H7 (cell line): ENCODE results near the gene GLIS2. TPM values are rescaled to one million over a fixed set of nuclear protein-coding genes. Genes with fewer than 3 reads are reported as not detected.
"Not testable (repeated sequence)": the region's sequence is repeated elsewhere in the genome, so short reads cannot be mapped to it uniquely, and the experiment has no call there.

Source experiments
- DNase-seq: peaks from one replicate; pipeline ENCODE4 v3.0.0; 2012
- H3K27me3 ChIP-seq: 2 replicates; pipeline ENCODE4 v1.6.0; 2011; ENCODE audit warnings: mild to moderate bottlenecking, low read length; ENCODE audit not compliant: control insufficient read depth, insufficient read depth
- H3K36me3 ChIP-seq: replicated peaks from 2 replicates; pipeline ENCODE4 v1.5.1; 2011; ENCODE audit warnings: low read length; ENCODE audit not compliant: control insufficient read depth, insufficient read depth
- H3K4me3 ChIP-seq: 2 replicates; pipeline ENCODE4 v1.5.1; 2011; ENCODE audit warnings: low read depth, mild to moderate bottlenecking, control low read depth, low read length, moderate library complexity; ENCODE audit not compliant: insufficient read depth
- total RNA-seq: library from RNA; depleted of rRNA; stranded (reverse); fragments of >200 nt; shearing (Covaris generic); gene quantifications from 2 replicates; pipeline ENCODE4 v1.2.3, GENCODE V29; 2014

Gene GLIS2
- total RNA-seq, 1 experiment from 2014 or later = 1.5 TPM

GRCh38 chr16:4344300-4344982, 28.6 kb downstream of the GLIS2 start:
- not testable (repeated sequence) for H3K27me3 ChIP-seq, DNase-seq, H3K36me3 ChIP-seq, H3K4me3 ChIP-seq

DNA sequence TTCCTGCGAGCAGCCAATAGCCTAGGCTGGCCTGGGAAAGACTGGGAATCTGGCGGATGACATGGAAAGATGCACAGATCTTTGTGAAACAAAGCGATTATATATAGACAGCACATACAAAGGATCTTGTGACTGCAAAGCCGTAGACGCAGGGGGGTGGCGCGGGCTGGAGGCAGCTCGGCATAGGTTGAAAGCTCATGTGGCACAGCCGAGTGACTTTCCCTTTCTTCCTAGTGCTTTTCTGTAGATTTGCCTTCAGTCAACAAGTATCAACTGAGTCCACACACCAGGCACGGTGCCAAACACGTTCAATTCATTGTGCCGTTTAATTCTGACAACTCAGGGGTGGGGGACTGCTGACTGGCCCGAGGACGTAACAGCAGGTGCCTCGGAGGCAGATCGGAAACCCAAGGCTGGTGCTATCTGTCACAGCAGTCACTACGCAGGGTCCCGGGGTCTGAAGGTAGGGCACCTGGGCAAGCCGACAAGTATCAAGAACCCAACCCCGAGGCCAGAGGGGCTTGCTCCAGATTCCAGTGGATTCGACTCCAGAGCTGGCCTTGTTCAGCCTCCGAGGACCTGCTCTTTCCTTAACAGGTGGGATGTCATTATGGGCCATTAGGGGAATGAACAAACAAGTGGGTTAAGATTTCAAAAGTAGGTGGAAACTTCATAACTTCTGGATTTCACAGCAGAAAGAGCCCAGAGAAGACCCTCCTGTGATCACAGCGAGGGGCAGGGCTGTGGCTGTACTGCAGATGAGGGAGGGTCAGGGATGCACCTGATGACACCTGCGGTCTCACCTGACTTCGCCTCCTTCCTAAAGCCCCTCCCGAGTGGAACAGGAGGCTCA, 29.3 kb downstream of the GLIS2 start:
- H3K27me3 ChIP-seq = no peaks in the 10 kb centered on the region
- peaks cover 11% of the 10 kb centered on the region for H3K36me3 ChIP-seq
- no peak for DNase-seq
- H3K4me3 ChIP-seq = no peak overlapping the region

- DNase-seq = no peak
- Histone ChIP-seq H3K27me3 (no peaks in the 10 kb centered on the region), H3K4me3 (no peak overlapping the region), H3K36me3 (peaks cover 5% of the 10 kb centered on the region)
These were observed 30.2 kb downstream of the GLIS2 start for GRCh38 chr16:4345836-4346781.

GRCh38 chr16:4347010-4347409, 31.1 kb downstream of the GLIS2 start:
- no peak for DNase-seq
- Histone ChIP-seq H3K36me3 (peaks cover 4% of the 10 kb centered on the region), H3K27me3 (no peaks in the 10 kb centered on the region), H3K4me3 (no peak overlapping the region)

DNA sequence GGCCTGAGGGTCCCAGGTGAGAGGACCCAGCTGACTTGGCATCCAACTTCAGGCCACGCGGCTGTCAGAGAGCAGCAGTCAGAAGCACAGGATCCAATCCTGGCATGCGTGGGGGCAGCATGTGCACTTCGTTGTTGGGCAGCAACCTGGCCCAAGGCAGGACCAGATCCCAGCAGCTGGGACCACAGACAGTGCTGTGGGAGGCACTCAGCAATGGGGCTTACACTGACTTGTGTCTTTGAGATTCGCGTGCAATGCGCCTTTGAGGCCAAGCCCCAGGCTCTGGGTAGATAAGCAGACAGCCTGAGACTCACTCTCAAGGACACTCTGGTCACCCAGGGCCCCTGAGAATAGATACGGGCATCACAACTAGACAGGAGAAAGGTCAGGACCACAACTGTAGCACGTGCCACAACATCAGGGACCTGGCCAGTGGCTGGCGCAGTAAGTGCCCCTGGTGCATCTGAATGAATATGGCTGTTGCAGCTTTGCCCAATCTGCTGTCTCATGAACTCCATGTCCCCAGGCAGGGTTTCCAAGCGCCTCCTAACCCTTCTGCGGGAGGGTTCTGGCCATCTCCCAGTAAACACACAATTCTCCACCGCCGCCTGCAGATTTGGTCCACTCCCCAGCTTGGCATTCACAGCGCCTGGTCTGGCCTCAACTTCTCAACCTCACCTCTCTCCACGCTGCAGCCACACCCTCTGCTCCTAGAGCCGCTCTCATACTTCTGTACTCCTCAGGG, 32.1 kb downstream of the GLIS2 start:
- Histone ChIP-seq H3K4me3 (no peak overlapping the region), H3K27me3 (no peaks in the 10 kb centered on the region), H3K36me3 (peaks cover 4% of the 10 kb centered on the region)
- no peak for DNase-seq

GRCh38 chr16:4349332-4349731, 33.5 kb downstream of the GLIS2 start:
- Histone ChIP-seq H3K27me3 (no peaks in the 10 kb centered on the region), H3K4me3 (no peak overlapping the region), H3K36me3 (peaks cover 4% of the 10 kb centered on the region)
- DNase-seq = no peak

DNA sequence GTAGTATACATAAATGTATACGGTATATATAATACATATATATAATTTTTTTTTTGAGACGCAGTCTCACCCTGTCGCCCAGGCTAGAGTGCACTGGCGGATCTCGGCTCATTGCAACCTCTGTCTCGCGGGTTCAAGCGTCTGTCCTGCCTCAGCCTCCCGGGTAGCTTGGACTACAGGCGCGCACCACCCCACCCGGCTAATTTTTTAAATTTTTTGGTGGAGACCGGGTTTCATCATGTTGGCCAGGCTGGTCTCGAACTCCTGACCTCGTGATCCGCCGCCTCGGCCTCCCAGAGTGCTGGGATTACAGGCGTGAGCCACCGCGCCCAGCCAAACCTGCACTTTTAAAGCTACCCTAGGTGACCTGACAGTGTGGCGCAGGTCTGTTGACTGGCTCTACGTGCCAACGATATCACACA, 34.5 kb downstream of the GLIS2 start:
- DNase-seq = no peak
- Histone ChIP-seq H3K36me3 (peaks cover 4% of the 10 kb centered on the region), H3K4me3 (peak overlapping the region; percentile 96), H3K27me3 (no peaks in the 10 kb centered on the region)

DNA sequence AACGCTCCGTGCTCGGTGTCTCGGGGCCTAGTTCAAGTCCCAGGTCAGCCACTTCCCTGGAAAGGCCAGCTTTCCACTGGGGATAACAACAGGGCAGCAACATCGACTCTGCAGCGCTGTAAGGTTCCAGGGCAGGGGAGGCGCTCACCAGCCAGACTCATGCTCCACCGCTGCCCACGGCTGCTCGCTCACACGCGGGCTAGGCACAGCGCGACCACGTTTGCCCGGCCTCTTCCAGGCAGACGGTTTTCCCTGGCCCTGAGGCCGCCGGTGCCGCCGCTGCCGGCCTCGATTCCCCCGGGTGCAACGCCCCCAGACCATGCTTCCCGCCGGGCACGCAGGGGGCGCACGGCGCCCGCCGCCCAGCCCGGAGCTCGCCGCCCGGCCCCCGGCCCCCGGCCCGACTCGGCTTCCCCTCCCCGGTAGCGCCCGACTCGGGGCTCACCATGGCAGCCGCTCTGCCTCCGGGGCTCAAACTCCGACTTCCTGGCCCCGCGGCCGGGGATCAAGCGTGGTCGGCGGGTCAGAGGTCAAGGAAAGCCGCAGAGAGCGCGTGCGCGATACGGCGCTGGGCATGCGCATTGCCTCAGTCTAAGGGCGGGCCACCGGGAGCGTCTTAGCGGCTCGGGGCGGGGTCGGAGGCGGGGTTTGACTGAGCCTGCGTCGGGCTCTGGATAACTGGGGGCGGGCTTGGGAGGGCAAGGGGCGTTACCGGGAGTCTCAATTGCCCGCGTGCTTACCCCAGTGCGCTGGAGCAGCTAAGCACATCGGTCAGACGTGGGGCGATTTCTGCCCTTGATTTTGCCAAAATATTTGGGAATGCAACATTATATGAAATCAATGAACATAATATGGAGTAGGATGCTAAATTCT, 35.2 kb downstream of the GLIS2 start, which contains the start of gene PAM16:
TSS of gene PAM16 (minus strand) at position 535 of the 873 bp plus-strand sequence. CDS start at position 448, 87 bp downstream.
- Histone ChIP-seq H3K4me3 (peak within 1 kb of the TSS; percentile 96), H3K27me3 (no peaks in the 10 kb centered on the region), H3K36me3 (peaks cover 3% of the 10 kb centered on the region)
- peak; percentile 99 for DNase-seq

- no peak for DNase-seq
- Histone ChIP-seq H3K36me3 (peaks cover 3% of the 10 kb centered on the region), H3K4me3 (no peak overlapping the region), H3K27me3 (no peaks in the 10 kb centered on the region)
These were observed 36.0 kb downstream of the GLIS2 start for GRCh38 chr16:4351880-4352279.

- no peak for DNase-seq
- peaks cover 3% of the 10 kb centered on the region for H3K36me3 ChIP-seq
- H3K27me3 ChIP-seq = no peaks in the 10 kb centered on the region
- no peak overlapping the region for H3K4me3 ChIP-seq
These were observed 37.0 kb downstream of the GLIS2 start for GRCh38 chr16:4352843-4353242.

DNA sequence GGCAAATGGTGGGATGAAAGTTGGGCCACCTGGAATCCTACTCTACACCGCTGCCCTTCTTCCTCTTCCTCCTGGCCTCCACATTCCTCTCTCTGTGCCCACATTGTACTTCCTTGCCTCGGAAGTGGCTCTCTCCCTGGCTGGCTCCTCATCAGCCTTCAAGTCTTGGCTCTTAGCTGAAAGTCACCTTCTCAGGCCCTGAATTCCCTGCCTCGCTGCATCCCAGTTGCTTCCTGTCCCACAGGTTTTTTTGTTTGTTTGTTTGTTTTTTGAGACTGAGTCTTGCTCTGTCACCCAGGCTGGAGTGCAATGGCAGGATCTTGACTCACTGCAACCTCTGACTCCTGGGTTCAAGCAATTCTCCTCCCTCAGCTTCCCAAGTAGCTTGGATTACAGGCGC, 37.8 kb downstream of the GLIS2 start:
- no peak for DNase-seq
- peaks cover 1% of the 10 kb centered on the region for H3K36me3 ChIP-seq
- H3K4me3 ChIP-seq = no peak overlapping the region

DNA sequence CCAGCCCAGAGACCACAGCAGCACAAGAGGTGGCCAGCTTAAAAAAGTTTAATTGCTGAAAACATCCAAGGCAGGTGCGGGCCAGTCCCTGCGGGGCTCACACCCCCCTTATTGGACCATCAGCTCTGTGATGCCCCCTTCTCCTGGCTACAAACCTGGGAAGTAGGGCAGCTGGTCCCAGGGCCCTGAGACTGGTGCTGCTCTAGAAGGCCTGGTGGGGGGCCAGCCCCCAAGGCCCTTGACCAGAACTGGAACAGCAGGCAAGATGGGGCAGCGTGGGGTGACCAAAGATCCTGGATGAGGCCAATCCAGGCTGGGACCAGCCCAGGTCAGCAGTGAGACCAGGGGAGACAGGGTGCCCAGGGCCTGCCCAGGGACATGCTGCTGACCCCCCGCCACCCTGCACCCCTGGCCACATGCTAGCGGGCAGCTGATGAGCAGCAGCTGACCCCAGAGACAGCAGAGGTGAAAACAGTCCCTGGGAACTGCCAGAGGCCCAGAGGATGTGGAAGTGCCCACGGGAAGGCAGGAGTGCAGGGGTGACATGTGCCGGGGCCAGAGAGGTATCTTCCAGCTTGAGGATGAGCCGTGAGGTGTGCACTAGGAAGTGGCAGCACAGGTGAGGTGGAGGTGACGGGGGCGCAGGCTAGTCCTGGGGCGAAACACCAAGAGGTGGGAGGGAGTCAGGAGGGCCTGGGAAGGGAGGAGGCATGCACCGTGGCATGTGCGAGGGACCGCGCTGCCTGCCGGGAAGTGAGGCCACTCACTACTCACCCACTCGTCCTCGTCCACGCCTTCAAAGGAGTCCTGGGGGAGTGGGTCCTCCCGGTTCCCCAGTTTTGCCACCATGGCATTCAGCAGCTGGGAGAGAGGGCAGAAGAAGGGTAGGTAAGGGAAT, 38.9 kb downstream of the GLIS2 start:
- Histone ChIP-seq H3K27me3 (no peaks in the 10 kb centered on the region), H3K4me3 (no peak overlapping the region), H3K36me3 (no peaks in the 10 kb centered on the region)
- no peak for DNase-seq

More for the DNA sequence above, 37.8 kb downstream of the GLIS2 start:
- no peaks in the 10 kb centered on the region for H3K27me3 ChIP-seq
